Fibroblast of pulmonary artery (primary cell): ENCODE results near the gene TNKS1BP1.

Experiments used
- DNase-seq: peaks from one replicate; pipeline ENCODE4 v3.0.0-alpha.2; 2010; ENCODE audit warnings: low read depth
- H3K4me3 ChIP-seq: replicated peaks from 2 replicates; pipeline ENCODE4 v1.5.1; 2011; ENCODE audit warnings: low read depth, mild to moderate bottlenecking, control low read depth, low read length, moderate library complexity
- CTCF ChIP-seq: IDR thresholded peaks from 2 replicates; pipeline ENCODE4 v1.5.1; 2011; ENCODE audit warnings: mild to moderate bottlenecking, control low read depth, low read length, inconsistent platforms; ENCODE audit errors: missing control alignments

Gene TNKS1BP1

GRCh38 chr11:57324886-57325734 is at the start of gene TNKS1BP1:
Gene TNKS1BP1, minus strand, starts transcription at chr11:57324952. Its CDS starts 3,067 bp downstream, at chr11:57321885.
- peak within 1 kb of the TSS; percentile 94 for H3K4me3 ChIP-seq
- DNase-seq = peak; percentile 98
- TF ChIP-seq CTCF = no peak

GRCh38 chr11:57373146-57373545 is 48.4 kb upstream of the TNKS1BP1 start:
- H3K4me3 ChIP-seq = no peak overlapping the region
- DNase-seq = no peak
- no peak for TF ChIP-seq CTCF

GRCh38 chr11:57370941-57371340 is 46.2 kb upstream of the TNKS1BP1 start:
- no peak for TF ChIP-seq CTCF
- no peak overlapping the region for H3K4me3 ChIP-seq
- DNase-seq = no peak

- TF ChIP-seq CTCF = no peak
- DNase-seq = no peak
- H3K4me3 ChIP-seq = no peak overlapping the region
These were observed 45.5 kb upstream of the TNKS1BP1 start for GRCh38 chr11:57370251-57370650.

- no peak for DNase-seq
- no peak overlapping the region for H3K4me3 ChIP-seq
- no peak for TF ChIP-seq CTCF
These were observed 44.1 kb upstream of the TNKS1BP1 start for GRCh38 chr11:57368845-57369232.

- DNase-seq = no peak
- no peak for TF ChIP-seq CTCF
- no peak overlapping the region for H3K4me3 ChIP-seq
These were observed 43.5 kb upstream of the TNKS1BP1 start for GRCh38 chr11:57368106-57368844.
